Measurements from ENCODE around the gene PYM1. TPM values are rescaled to one million over a fixed set of nuclear protein-coding genes. Genes with fewer than 3 reads are reported as not detected.

Gene PYM1
- total and polyA plus RNA-seq, 2 of the 13 experiments (the other 11 are each of a cell fraction or from before 2014, with no cell fraction given): 44.0 to 51.8 TPM

GRCh38 chr12:55974308-55974730 is 46.6 kb upstream of the PYM1 start (continued):
- TF ChIP-seq FOXC1 (CRISPR knock-in tag; IDR thresholded peaks at IDR 0.05; ENCODE audit: borderline replicate concordance) (no peak), TFDP1 (CRISPR knock-in tag; IDR thresholded peaks at IDR 0.05; ENCODE audit: borderline replicate concordance) (no peak), SMAD9 (CRISPR knock-in tag; IDR thresholded peaks at IDR 0.05) (no peak), PHF8 (CRISPR knock-in tag; IDR thresholded peaks at IDR 0.05) (peak; percentile 58; the same call in 1 of the 2 replicates), ZNF275 (CRISPR knock-in tag; IDR thresholded peaks at IDR 0.05; ENCODE audit: borderline replicate concordance) (no peak), PLSCR1 (CRISPR knock-in tag; IDR thresholded peaks at IDR 0.05; ENCODE audit: borderline replicate concordance) (no peak), SMARCC2 (IDR thresholded peaks at IDR 0.05) (no peak), MED1 (CRISPR knock-in tag; IDR thresholded peaks at IDR 0.05) (no peak), ZC3H4 (CRISPR knock-in tag; IDR thresholded peaks at IDR 0.05; ENCODE audit: borderline replicate concordance) (no peak), ETV6 (CRISPR knock-in tag; conservative IDR thresholded peaks at IDR 0.05) (0 out of 2 replicates have a peak, but pooled peaks have one; percentile 15), SRY (CRISPR knock-in tag; IDR thresholded peaks at IDR 0.05) (peak; percentile 1; the same call in 1 of the 2 replicates), ARID3A (IDR thresholded peaks at IDR 0.05; ENCODE audit: low read depth, low read length) (no peak), ZNF556 (CRISPR knock-in tag; IDR thresholded peaks at IDR 0.05; ENCODE audit: borderline replicate concordance) (no peak; the same call in 1 of the 2 replicates), ZBTB8A (CRISPR knock-in tag; IDR thresholded peaks at IDR 0.05; ENCODE audit: borderline replicate concordance, low read depth) (no peak), CHD2 (IDR thresholded peaks at IDR 0.05; ENCODE audit: low read depth, low read length) (no peak), NR3C1 (CRISPR knock-in tag; IDR thresholded peaks at IDR 0.05) (no peak), SKI (IDR thresholded peaks at IDR 0.05; ENCODE audit: partially characterized antibody) (no peak), MED13 (CRISPR knock-in tag; IDR thresholded peaks at IDR 0.05) (no peak), ZNF674 (CRISPR knock-in tag; IDR thresholded peaks at IDR 0.05; ENCODE audit: low read depth) (no peak), ARID4A (CRISPR knock-in tag; IDR thresholded peaks at IDR 0.05; ENCODE audit: borderline replicate concordance) (peak; percentile 12), ZNF75D (CRISPR knock-in tag; IDR thresholded peaks at IDR 0.05; ENCODE audit: borderline replicate concordance) (no peak), ZNF251 (CRISPR knock-in tag; IDR thresholded peaks at IDR 0.05) (no peak), SAP130 (CRISPR knock-in tag; IDR thresholded peaks at IDR 0.05; ENCODE audit: low read depth) (no peak)

Data from HepG2 (cell line).